Caco-2 (cell line): ENCODE data around the gene B3GNT4. TPM values are rescaled to one million over a fixed set of nuclear protein-coding genes. Genes with fewer than 3 reads are reported as not detected.
"Not testable (repeated sequence)": the region's sequence is repeated elsewhere in the genome, so short reads cannot be mapped to it uniquely, and the experiment has no call there.

Experiments
- BruUV-seq: library from RNA; stranded (reverse); fragments of 400-500 nt; replicated peaks from 2 replicates; lab custom pipeline; 2021; lab: Mats Ljungman, UMichigan
- CTCF ChIA-PET: fragments of 300-600 bp; sonication (Branson Sonifier 250); formaldehyde crosslinking; loops from one replicate; lab custom pipeline; 2022; ENCODE audit warnings: antibody characterized with exemption; lab: Charles Lee
- POLR2A ChIA-PET: fragments of 300-600 bp; sonication (Branson Sonifier 250); formaldehyde crosslinking; loops from one replicate; lab custom pipeline; 2022; ENCODE audit warnings: antibody characterized with exemption; lab: Charles Lee
- DNase-seq, 2 experiments: peaks; one replicate each; pipeline versions ENCODE4 v3.0.0 to v3.0.0-alpha.2; 2020 to 2022
- H3K27me3 ChIP-seq: replicated peaks from 2 replicates; pipeline ENCODE4 v1.6.0; 2011; ENCODE audit warnings: low read length; ENCODE audit not compliant: control insufficient read depth, insufficient read depth
- H3K36me3 ChIP-seq: 2 replicates; pipeline ENCODE4 v1.5.1; 2011; ENCODE audit warnings: low read length; ENCODE audit not compliant: control insufficient read depth, insufficient read depth
- H3K4me1 ChIP-seq: fragments of 250-450 bp; sonication (Bioruptor Pico); 2 replicates; pipeline ENCODE4 v1.5.1; 2020; ENCODE audit warnings: mild to moderate bottlenecking
- H3K4me3 ChIP-seq: 2 replicates; pipeline ENCODE4 v1.5.1; 2011; ENCODE audit warnings: low read depth, mild to moderate bottlenecking, control low read depth, low read length
- H3K9me3 ChIP-seq: fragments of 250-450 bp; sonication (Bioruptor Pico); 2 replicates; pipeline ENCODE4 v1.5.1; 2020; ENCODE audit warnings: mild to moderate bottlenecking, moderate library complexity
- H3K27ac Mint-ChIP-seq: one replicate; pipeline ENCODE4 v1.8.0; 2022; ENCODE audit warnings: mixed read lengths; ENCODE audit not compliant: unreplicated experiment
- H3K27me3 Mint-ChIP-seq: one replicate; pipeline ENCODE4 v1.8.0; 2022; ENCODE audit warnings: mixed read lengths; ENCODE audit not compliant: insufficient read depth, unreplicated experiment
- H3K36me3 Mint-ChIP-seq: one replicate; pipeline ENCODE4 v1.8.0; 2022; ENCODE audit warnings: mild to moderate bottlenecking, mixed read lengths; ENCODE audit not compliant: insufficient read depth, unreplicated experiment
- H3K4me1 Mint-ChIP-seq: one replicate; pipeline ENCODE4 v1.8.0; 2022; ENCODE audit warnings: low read depth, mixed read lengths; ENCODE audit not compliant: unreplicated experiment
- H3K4me3 Mint-ChIP-seq: one replicate; pipeline ENCODE4 v1.8.0; 2022; ENCODE audit warnings: mild to moderate bottlenecking, moderate library complexity, mixed read lengths; ENCODE audit not compliant: unreplicated experiment
- H3K9me3 Mint-ChIP-seq: one replicate; pipeline ENCODE4 v1.8.0; 2022; ENCODE audit warnings: mixed read lengths; ENCODE audit not compliant: unreplicated experiment
- intact Hi-C: fragments of 100-400 bp; cut with micrococcal nuclease; formaldehyde crosslinking; loops from one replicate; pipeline ENCODE4 v1.10.0; 2022; ENCODE audit not compliant: unreplicated experiment
- total RNA-seq: library from RNA; stranded (reverse); gene quantifications from 2 replicates; pipeline ENCODE4 v1.2.3, GENCODE V29; 2022
- TF ChIP-seq, protein P1 (sequence below), 2 experiments: fragments of 200-600 bp in 1 of 2; IDR thresholded peaks; 1 replicate in 1 of 2; 2 replicates in 1 of 2; pipeline versions ENCODE4 v1.5.1 to v1.8.0; 2011 to 2022; ENCODE audit warnings: antibody characterized with exemption in 1 of 2, control low read depth in 1 of 2, inconsistent platforms in 1 of 2, low read depth in 1 of 2, low read length in 1 of 2, mild to moderate bottlenecking in 1 of 2, moderate library complexity in 1 of 2; ENCODE audit not compliant: insufficient read depth in 1 of 2, severe bottlenecking in 1 of 2, unreplicated experiment in 1 of 2

Gene B3GNT4
- total RNA-seq, 1 experiment from 2014 or later, result 2.2 TPM

DNA sequence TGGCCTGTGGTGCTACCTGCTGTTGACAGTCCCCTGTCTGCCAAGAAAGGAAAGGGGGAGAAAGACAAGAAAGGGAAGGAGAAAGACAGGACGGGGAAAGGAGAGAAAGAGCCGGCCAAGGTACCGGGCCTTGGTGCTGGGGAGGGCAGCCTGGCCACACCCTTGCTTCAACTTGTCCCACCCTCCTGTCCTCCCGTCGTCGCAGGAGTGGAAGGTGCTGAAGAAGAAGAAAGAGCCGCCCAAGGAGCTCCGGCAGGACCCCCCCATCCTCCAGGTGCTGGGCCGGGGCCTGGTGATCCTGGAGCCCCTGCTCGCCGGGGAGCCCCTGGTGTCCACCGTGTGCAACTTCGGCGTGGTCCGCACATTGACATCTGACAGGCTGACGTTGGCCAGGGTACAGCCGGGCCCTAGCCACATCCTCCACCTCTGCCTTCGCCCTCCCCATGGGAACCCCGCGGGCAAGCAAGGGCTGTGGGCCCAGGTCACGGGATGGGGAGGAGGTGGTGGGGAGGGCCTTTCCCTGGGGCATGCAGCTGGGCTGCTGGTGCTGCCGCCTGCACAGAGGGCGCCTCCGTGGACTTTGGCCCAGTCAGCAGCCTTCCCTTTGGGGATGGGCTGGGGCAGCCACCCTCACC is 2.9 kb upstream of the B3GNT4 start:
- Histone ChIP-seq H3K4me3 (no peak overlapping the region), H3K36me3 (no peaks in the 10 kb centered on the region), H3K9me3 (no peaks in the 10 kb centered on the region), H3K27me3 (no peaks in the 10 kb centered on the region), H3K4me1 (peaks cover 9% of the 10 kb centered on the region; the same call in 1 of the 2 replicates)
- no TSS peak for BruUV-seq
- Mint-ChIP-seq H3K4me1 (peaks cover 7% of the 10 kb centered on the region), H3K4me3 (no peak overlapping the region), H3K36me3 (peaks cover 18% of the 10 kb centered on the region), H3K27me3 (no peaks in the 10 kb centered on the region), H3K27ac (no peak overlapping the region), H3K9me3 (peaks cover 5% of the 10 kb centered on the region)
- ChIA-PET CTCF (no interaction called here), POLR2A (no interaction called here)
- TF ChIP-seq, protein P1, sequence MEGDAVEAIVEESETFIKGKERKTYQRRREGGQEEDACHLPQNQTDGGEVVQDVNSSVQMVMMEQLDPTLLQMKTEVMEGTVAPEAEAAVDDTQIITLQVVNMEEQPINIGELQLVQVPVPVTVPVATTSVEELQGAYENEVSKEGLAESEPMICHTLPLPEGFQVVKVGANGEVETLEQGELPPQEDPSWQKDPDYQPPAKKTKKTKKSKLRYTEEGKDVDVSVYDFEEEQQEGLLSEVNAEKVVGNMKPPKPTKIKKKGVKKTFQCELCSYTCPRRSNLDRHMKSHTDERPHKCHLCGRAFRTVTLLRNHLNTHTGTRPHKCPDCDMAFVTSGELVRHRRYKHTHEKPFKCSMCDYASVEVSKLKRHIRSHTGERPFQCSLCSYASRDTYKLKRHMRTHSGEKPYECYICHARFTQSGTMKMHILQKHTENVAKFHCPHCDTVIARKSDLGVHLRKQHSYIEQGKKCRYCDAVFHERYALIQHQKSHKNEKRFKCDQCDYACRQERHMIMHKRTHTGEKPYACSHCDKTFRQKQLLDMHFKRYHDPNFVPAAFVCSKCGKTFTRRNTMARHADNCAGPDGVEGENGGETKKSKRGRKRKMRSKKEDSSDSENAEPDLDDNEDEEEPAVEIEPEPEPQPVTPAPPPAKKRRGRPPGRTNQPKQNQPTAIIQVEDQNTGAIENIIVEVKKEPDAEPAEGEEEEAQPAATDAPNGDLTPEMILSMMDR (IDR thresholded peaks at IDR 0.05; ENCODE audit: insufficient read depth in 1 of 2, low read depth in 1 of 2, low read length in 1 of 2, severe bottlenecking in 1 of 2, unreplicated experiment in 1 of 2), result peak in 1 of 2 experiments; percentile 14
- DNase-seq, result no peak
- intact Hi-C loops, result no loop called here

DNA sequence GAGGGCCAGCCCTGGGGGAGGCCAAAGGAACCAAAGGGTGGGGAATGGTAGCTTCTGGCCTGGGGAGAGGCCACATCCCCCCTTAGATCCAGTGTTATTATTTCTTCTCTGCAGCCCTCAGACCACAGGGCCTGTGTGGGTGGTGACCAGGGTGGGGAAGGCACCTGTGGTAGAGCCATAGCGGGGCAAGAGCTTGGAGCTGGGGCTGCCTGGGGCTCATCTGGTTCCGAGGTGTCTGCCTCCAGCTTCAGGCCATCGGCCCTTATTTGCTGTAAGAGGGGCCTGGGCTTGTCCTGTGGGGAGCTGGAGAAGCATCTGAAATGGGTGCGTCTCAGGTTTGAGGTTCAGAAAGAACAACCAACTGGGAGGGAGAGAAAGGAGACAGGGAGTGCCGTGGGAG is 2.1 kb upstream of the B3GNT4 start:
- Histone ChIP-seq H3K4me1 (peaks cover 9% of the 10 kb centered on the region; the same call in 1 of the 2 replicates), H3K36me3 (no peaks in the 10 kb centered on the region), H3K27me3 (no peaks in the 10 kb centered on the region), H3K9me3 (no peaks in the 10 kb centered on the region), H3K4me3 (no peak overlapping the region)
- Mint-ChIP-seq H3K27me3 (no peaks in the 10 kb centered on the region), H3K9me3 (no peaks in the 10 kb centered on the region), H3K4me3 (peak overlapping the region; percentile 16), H3K4me1 (peaks cover 7% of the 10 kb centered on the region), H3K36me3 (peaks cover 25% of the 10 kb centered on the region), H3K27ac (no peak overlapping the region)
- BruUV-seq, result no TSS peak
- DNase-seq, result no peak
- CTCF ChIA-PET, result no interaction called here
- TF ChIP-seq, protein P1 (IDR thresholded peaks at IDR 0.05; ENCODE audit: insufficient read depth in 1 of 2, low read depth in 1 of 2, low read length in 1 of 2, severe bottlenecking in 1 of 2, unreplicated experiment in 1 of 2), result no peak
- POLR2A ChIA-PET, result no interaction called here
- intact Hi-C loops, result no loop called here

DNA sequence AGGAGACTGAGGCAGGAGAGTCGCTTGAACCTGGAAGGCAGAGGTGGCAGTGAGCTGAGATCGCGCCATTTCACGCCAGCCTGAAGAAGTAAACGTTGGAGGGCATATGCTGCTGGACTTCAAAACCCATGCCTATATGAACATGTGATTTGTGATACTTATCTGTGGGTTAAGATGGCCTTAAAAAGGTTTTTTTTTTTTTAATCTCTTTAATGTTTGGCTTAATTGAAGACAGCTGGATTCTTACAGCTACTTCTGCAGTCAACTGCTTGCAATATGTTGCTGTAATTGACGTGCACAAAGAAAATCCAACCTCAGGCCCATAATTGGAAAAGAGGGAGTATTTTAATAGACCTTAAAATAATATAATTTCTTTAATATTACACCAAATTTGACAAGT is 1.5 kb upstream of the B3GNT4 start:
- no peak for DNase-seq
- POLR2A ChIA-PET, result no interaction called here
- H3K4me1 ChIP-seq, result peaks cover 9% of the 10 kb centered on the region; the same call in 1 of the 2 replicates
- intact Hi-C loops, result loop anchor here (2.0 kb wide), 1 partner anchor 21 kb away; no protein-coding TSS in a partner anchor
- CTCF ChIA-PET, result interaction anchor here (0.6 kb wide), 1 partner anchor 78 kb away, joined by 3 read pairs; no protein-coding TSS in a partner anchor
- H3K4me1 Mint-ChIP-seq, result peaks cover 7% of the 10 kb centered on the region
- H3K36me3 Mint-ChIP-seq, result peaks cover 30% of the 10 kb centered on the region
- H3K27me3 ChIP-seq, result no peaks in the 10 kb centered on the region
- no peaks in the 10 kb centered on the region for H3K9me3 Mint-ChIP-seq
- H3K27ac Mint-ChIP-seq, result no peak overlapping the region
- no peak overlapping the region for H3K4me3 ChIP-seq
- BruUV-seq, result no TSS peak
- H3K9me3 ChIP-seq, result no peaks in the 10 kb centered on the region
- no peaks in the 10 kb centered on the region for H3K27me3 Mint-ChIP-seq
- peak overlapping the region; percentile 16 for H3K4me3 Mint-ChIP-seq
- H3K36me3 ChIP-seq, result no peaks in the 10 kb centered on the region
- TF ChIP-seq, protein P1 (IDR thresholded peaks at IDR 0.05; ENCODE audit: insufficient read depth in 1 of 2, low read depth in 1 of 2, low read length in 1 of 2, severe bottlenecking in 1 of 2, unreplicated experiment in 1 of 2), result no peak

DNA sequence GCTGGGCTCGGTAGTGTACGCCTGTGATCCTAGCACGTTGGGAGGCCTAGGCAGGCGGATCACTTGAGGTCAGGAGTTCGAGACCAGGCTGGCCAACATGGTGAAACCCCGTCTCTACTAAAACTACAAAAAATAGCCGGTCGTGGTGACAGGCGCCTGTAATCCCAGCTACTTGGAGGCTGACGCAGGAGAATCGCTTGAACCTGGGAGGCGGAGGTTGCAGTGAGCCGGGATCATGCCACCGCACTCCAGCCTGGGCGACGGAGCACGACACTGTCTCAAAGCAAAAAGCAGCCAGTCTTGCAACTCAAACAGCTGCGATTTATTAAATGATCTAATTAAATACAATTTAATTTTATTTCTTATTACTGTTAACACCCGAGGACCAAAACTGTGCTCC is 698 bp upstream of the B3GNT4 start:
- not testable (repeated sequence) for H3K27me3 ChIP-seq, H3K4me1 Mint-ChIP-seq, H3K9me3 ChIP-seq, H3K27me3 Mint-ChIP-seq, BruUV-seq, DNase-seq, H3K9me3 Mint-ChIP-seq, H3K27ac Mint-ChIP-seq, H3K36me3 ChIP-seq, H3K4me1 ChIP-seq
- H3K4me3 ChIP-seq, result peak overlapping the region; percentile 67
- intact Hi-C loops, result loop anchor here (2.0 kb wide), 1 partner anchor 20 kb away; no protein-coding TSS in a partner anchor
- peak overlapping the region; percentile 64 for H3K4me3 Mint-ChIP-seq
- peaks cover 35% of the 10 kb centered on the region for H3K36me3 Mint-ChIP-seq
- CTCF ChIA-PET, result interaction anchor here (1.2 kb wide), 1 partner anchor 140 kb away, joined by 6 read pairs; no protein-coding TSS in a partner anchor
- POLR2A ChIA-PET, result interaction anchor here (0.9 kb wide), 1 partner anchor 23 kb away, joined by 3 read pairs; no protein-coding TSS in a partner anchor
